H1 (cell line): ENCODE results near the gene ZNF443. TPM values are rescaled to one million over a fixed set of nuclear protein-coding genes. Genes with fewer than 3 reads are reported as not detected.
"Not testable (repeated sequence)": the region's sequence is repeated elsewhere in the genome, so short reads cannot be mapped to it uniquely, and the experiment has no call there.

Experiments
- CTCF ChIA-PET: fragments of 300-600 bp; sonication (Branson Sonifier 250); formaldehyde crosslinking; loops from one replicate; lab custom pipeline; 2021; ENCODE audit not compliant: partially characterized antibody; lab: Charles Lee
- POLR2A ChIA-PET: fragments of 300-600 bp; sonication (Branson Sonifier 250); formaldehyde crosslinking; loops from one replicate; lab custom pipeline; 2021; ENCODE audit warnings: inconsistent platforms; ENCODE audit not compliant: partially characterized antibody; lab: Charles Lee
- DNase-seq, 2 experiments: peaks; one replicate each; pipeline versions ENCODE4 v3.0.0 to v3.0.0-alpha.2; 2010 to 2022; ENCODE audit warnings: low spot score in 2 of 2, low read depth in 1 of 2, mixed read lengths in 1 of 2
- FAIRE-seq: peaks from 2 replicates; lab custom pipeline; 2011; peaks lifted over from hg19 to GRCh38; lab: Jason Lieb, UNC
- H2AFZ ChIP-seq: 2 replicates; pipeline ENCODE4 v1.8.1; 2012; ENCODE audit warnings: low read length, inconsistent platforms
- H2AK5ac ChIP-seq: 2 replicates; pipeline ENCODE4 v1.6.1; 2013; ENCODE audit warnings: low read depth, low read length
- H2BK120ac ChIP-seq: replicated peaks from 2 replicates; pipeline ENCODE3; 2013; ENCODE audit warnings: low read depth, low read length, inconsistent platforms
- H2BK12ac ChIP-seq: 2 replicates; pipeline ENCODE4 v1.6.1; 2013; ENCODE audit warnings: low read depth, low read length
- H2BK15ac ChIP-seq: 2 replicates; pipeline ENCODE4 v1.6.1; 2013; ENCODE audit warnings: low read length
- H2BK20ac ChIP-seq: 2 replicates; pipeline ENCODE4 v1.6.1; 2013; ENCODE audit warnings: low read length
- H2BK5ac ChIP-seq: 2 replicates; pipeline ENCODE4 v1.6.1; 2013; ENCODE audit warnings: low read depth, low read length
- H3K14ac ChIP-seq: 2 replicates; pipeline ENCODE4 v1.6.1; 2013; ENCODE audit warnings: inconsistent platforms; ENCODE audit not compliant: insufficient read length
- H3K18ac ChIP-seq: 2 replicates; pipeline ENCODE4 v1.6.1; 2013; ENCODE audit warnings: low read length; ENCODE audit errors: extremely low read depth
- H3K23ac ChIP-seq: 2 replicates; pipeline ENCODE4 v1.6.1; 2013; ENCODE audit warnings: inconsistent platforms; ENCODE audit not compliant: insufficient read length
- H3K23me2 ChIP-seq: 2 replicates; pipeline ENCODE4 v1.6.1; 2013; ENCODE audit warnings: low read depth, low read length
- H3K27ac ChIP-seq: 2 replicates; pipeline ENCODE4 v1.6.1; 2011; ENCODE audit warnings: low read depth, low read length, inconsistent platforms
- H3K27me3 ChIP-seq, 4 experiments: replicated peaks in 1 of 4; 1 replicate in 1 of 4; 2 replicates in 3 of 4; pipeline versions ENCODE4 v1.6.1 to v1.8.1; 2011 to 2013; ENCODE audit warnings: low read length in 3 of 4, mild to moderate bottlenecking in 3 of 4, inconsistent platforms in 2 of 4, mixed read lengths in 2 of 4, moderate library complexity in 1 of 4; ENCODE audit not compliant: control insufficient read depth in 3 of 4, insufficient read depth in 3 of 4; ENCODE audit errors: extremely low read depth in 1 of 4
- H3K36me3 ChIP-seq, 4 experiments: 2 replicates each; pipeline versions ENCODE4 v1.6.1 to v1.8.1; 2011 to 2013; ENCODE audit warnings: mild to moderate bottlenecking in 4 of 4, low read length in 3 of 4, moderate library complexity in 2 of 4, control low read depth in 1 of 4, inconsistent platforms in 1 of 4; ENCODE audit not compliant: insufficient read depth in 4 of 4, control insufficient read depth in 2 of 4
- H3K4ac ChIP-seq: replicated peaks from 2 replicates; pipeline ENCODE3; 2013; ENCODE audit warnings: low read length, low read depth, mixed read lengths, inconsistent platforms; ENCODE audit not compliant: insufficient read length
- H3K4me1 ChIP-seq, 4 experiments: replicated peaks in 1 of 4; 1 replicate in 1 of 4; 2 replicates in 3 of 4; pipeline versions ENCODE4 v1.6.1 to v1.8.1; 2011 to 2013; ENCODE audit warnings: low read length in 3 of 4, inconsistent platforms in 2 of 4, mixed read lengths in 1 of 4; ENCODE audit not compliant: insufficient read depth in 4 of 4, control insufficient read depth in 3 of 4
- H3K4me2 ChIP-seq, 2 experiments: 2 replicates each; pipeline versions ENCODE4 v1.6.1 to v1.8.1; 2011 to 2013; ENCODE audit warnings: low read depth in 2 of 2, low read length in 2 of 2, control low read depth in 1 of 2, inconsistent platforms in 1 of 2, mild to moderate bottlenecking in 1 of 2; ENCODE audit not compliant: insufficient read depth in 1 of 2
- H3K4me3 ChIP-seq, 4 experiments: fragments of 200-600, 300-600 bp in 1 of 4; sonication (generic), shearing (Covaris generic), sonication (Bioruptor Twin) in 1 of 4; 2 replicates each; pipeline versions ENCODE4 v1.5.1 to v1.8.1; 2011 to 2016; ENCODE audit warnings: low read length in 4 of 4, low read depth in 3 of 4, control low read depth in 2 of 4, inconsistent platforms in 2 of 4, mild to moderate bottlenecking in 2 of 4, mixed read lengths in 1 of 4, moderate library complexity in 1 of 4; ENCODE audit not compliant: insufficient read depth in 2 of 4; ENCODE audit errors: extremely low read depth in 1 of 4
- H3K56ac ChIP-seq: replicated peaks from 2 replicates; pipeline ENCODE3; 2013; ENCODE audit warnings: low read depth, mild to moderate bottlenecking, mixed read lengths, low read length, inconsistent platforms; ENCODE audit not compliant: insufficient read length
- H3K79me1 ChIP-seq: 2 replicates; pipeline ENCODE4 v1.6.1; 2013; ENCODE audit warnings: low read depth, low read length, control low read depth
- H3K79me2 ChIP-seq, 2 experiments: 2 replicates each; pipeline versions ENCODE4 v1.6.1 to v1.8.1; 2012 to 2013; ENCODE audit warnings: low read length in 2 of 2, mild to moderate bottlenecking in 2 of 2, inconsistent platforms in 1 of 2; ENCODE audit not compliant: insufficient read depth in 2 of 2, control insufficient read depth in 1 of 2
- H3K9ac ChIP-seq, 4 experiments: replicated peaks in 1 of 4; 1 replicate in 1 of 4; 2 replicates in 3 of 4; pipeline versions ENCODE4 v1.6.1 to v1.8.1; 2011 to 2013; ENCODE audit warnings: low read depth in 3 of 4, low read length in 3 of 4, control low read depth in 2 of 4, mild to moderate bottlenecking in 2 of 4, moderate library complexity in 2 of 4, inconsistent platforms in 1 of 4; ENCODE audit errors: extremely low read depth in 1 of 4
- H3K9me3 ChIP-seq, 2 experiments: 2 replicates each; pipeline versions ENCODE4 v1.6.1 to v1.8.1; 2012 to 2013; ENCODE audit warnings: mild to moderate bottlenecking in 2 of 2, moderate library complexity in 2 of 2, control low read depth in 1 of 2, inconsistent platforms in 1 of 2, low read depth in 1 of 2, low read length in 1 of 2, mixed read lengths in 1 of 2; ENCODE audit not compliant: insufficient read depth in 2 of 2
- H4K20me1 ChIP-seq, 2 experiments: replicated peaks in 1 of 2; 2 replicates each; pipeline versions ENCODE3 to v1.8.1; 2011 to 2013; ENCODE audit warnings: inconsistent platforms in 2 of 2, low read length in 2 of 2, mild to moderate bottlenecking in 1 of 2; ENCODE audit not compliant: insufficient read depth in 2 of 2, control insufficient read depth in 1 of 2
- H4K5ac ChIP-seq: 2 replicates; pipeline ENCODE4 v1.6.1; 2013; ENCODE audit warnings: low read length, low read depth, mixed read lengths, inconsistent platforms; ENCODE audit not compliant: insufficient read length
- H4K8ac ChIP-seq: 2 replicates; pipeline ENCODE4 v1.8.0; 2013; ENCODE audit warnings: mild to moderate bottlenecking, moderate library complexity, low read length, inconsistent platforms; ENCODE audit not compliant: insufficient read depth; ENCODE audit errors: extremely low read depth
- H4K91ac ChIP-seq: replicated peaks from 2 replicates; pipeline ENCODE3; 2013; ENCODE audit warnings: low read length, mixed read lengths, inconsistent platforms; ENCODE audit not compliant: insufficient read length
- WGBS, 2 experiments: shearing (Covaris generic) in 1 of 2; methylation state at CpG; one replicate each; pipeline versions ENCODE4 v1.1.6 to v1.1.7; 2013 to 2015; ENCODE audit warnings: low lambda C conversion rate in 2 of 2, mixed read lengths in 2 of 2, inconsistent platforms in 1 of 2, low coverage in 1 of 2, missing lambda C conversion rate in 1 of 2; ENCODE audit not compliant: insufficient replicate concordance in 2 of 2, insufficient coverage in 1 of 2, insufficient read length in 1 of 2; ENCODE audit errors: extremely low coverage in 1 of 2, missing lambda C conversion rate in 1 of 2; 5-methylcytosine and 5-hydroxymethylcytosine counted together
- polyA plus RNA-seq, 7 experiments: library from polyadenylated mRNA; depleted of rRNA in 3 of 7; stranded (reverse) in 5 of 7; unstranded in 2 of 7; fragments of >200 nt in 5 of 7; fragments of 200-250 nt in 2 of 7; gene quantifications; 1 replicate in 5 of 7; 2 replicates in 1 of 7; 4 replicates in 1 of 7; pipeline versions ENCODE4 v1.2.1 to v1.2.3, GENCODE V29; 2011 to 2013; ENCODE audit warnings: missing spikeins in 2 of 7, mixed read lengths in 2 of 7
- total RNA-seq: library from RNA; stranded (reverse); fragmentation: NEBNext Ultra II Directional; extraction: Animal tissue kit (Norgen Biotek cat#: 25700); gene quantifications from 2 replicates; pipeline ENCODE4 v1.2.1, GENCODE V29; 2021

ZNF443 gene
- total and polyA plus RNA-seq, 2 of the 8 experiments (the other 6 are each of a cell fraction or from before 2014, with no cell fraction given) = 1.4 to 7.8 TPM

DNA sequence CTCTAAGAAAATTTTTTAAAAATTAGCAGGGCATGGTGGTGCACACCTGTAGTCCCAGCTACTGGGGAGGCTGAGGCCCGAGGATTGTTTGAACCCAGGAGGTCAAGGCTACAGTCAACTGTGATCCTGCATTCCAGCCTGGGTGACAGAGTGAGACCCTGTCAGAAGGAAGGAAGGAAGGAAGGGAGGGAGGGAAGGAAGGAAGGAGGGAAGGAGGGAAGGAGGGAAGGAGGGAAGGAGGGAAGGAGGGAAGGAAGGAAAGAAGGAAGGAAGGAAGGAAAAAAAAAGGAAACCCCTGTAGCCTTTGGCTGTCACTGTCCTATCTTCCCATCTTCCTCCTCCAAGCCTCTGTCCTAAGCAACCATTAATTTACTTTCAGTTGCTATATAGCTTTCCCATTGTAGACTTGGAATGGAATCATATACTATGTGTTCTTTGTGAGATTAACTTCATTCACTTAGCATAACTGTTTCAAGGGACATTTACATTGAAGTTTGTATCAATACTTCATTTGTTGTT lies 45.5 kb upstream of the ZNF443 start:
- H2AK5ac ChIP-seq, H4K8ac ChIP-seq, H4K5ac ChIP-seq, H2BK120ac ChIP-seq, H3K9ac ChIP-seq, H3K23ac ChIP-seq, H2BK20ac ChIP-seq, H2AFZ ChIP-seq, H3K23me2 ChIP-seq, H3K4ac ChIP-seq, H3K18ac ChIP-seq, H3K79me2 ChIP-seq, H3K56ac ChIP-seq, H2BK5ac ChIP-seq, H3K4me3 ChIP-seq, FAIRE-seq, H3K27me3 ChIP-seq, H2BK12ac ChIP-seq, H4K91ac ChIP-seq, H3K14ac ChIP-seq, H3K4me1 ChIP-seq, H3K79me1 ChIP-seq, H3K9me3 ChIP-seq, H3K27ac ChIP-seq, H4K20me1 ChIP-seq, DNase-seq, H3K36me3 ChIP-seq, H3K4me2 ChIP-seq, H2BK15ac ChIP-seq: not testable (repeated sequence)
- CTCF ChIA-PET = interaction anchor here (1.1 to 2.1 kb wide), 2 partner anchors 9 to 314 kb away, joined by 3 to 5 read pairs; no protein-coding TSS in a partner anchor
- POLR2A ChIA-PET = interaction anchor here (4.9 kb wide), 1 partner anchor 10 kb away, joined by 43 read pairs; no protein-coding TSS in a partner anchor
- WGBS, 2 experiments = 100% methylated on average over 1 of the region's 1 CpG; no CpG with 5 or more reads in 1 of the 2 experiments
